MCF 10A (cell line): ENCODE results near the gene TNIP2. TPM values are rescaled to one million over a fixed set of nuclear protein-coding genes. Genes with fewer than 3 reads are reported as not detected.

Source experiments
- BruUV-seq: library from RNA; stranded (reverse); fragments of 400-500 nt; replicated peaks from 2 replicates; lab custom pipeline; 2021; lab: Mats Ljungman, UMichigan
- CTCF ChIA-PET: fragments of 300-600 bp; sonication (Branson Sonifier 250); formaldehyde crosslinking; extraction: SDS; loops from one replicate; lab custom pipeline; 2021; ENCODE audit warnings: antibody characterized with exemption, inconsistent platforms; lab: Yijun Ruan, JAX
- POLR2A ChIA-PET: fragments of 300-600, 350-650 bp; sonication (Branson Sonifier 250); formaldehyde crosslinking; extraction: SDS; loops from one replicate; lab custom pipeline; 2020; ENCODE audit warnings: antibody characterized with exemption, inconsistent platforms; lab: Yijun Ruan, JAX
- DNase-seq: peaks from one replicate; pipeline ENCODE4 v3.0.0-alpha.2; 2018; ENCODE audit not compliant: unreplicated experiment
- H3K27ac Mint-ChIP-seq: one replicate; pipeline ENCODE4 v1.8.0; 2022; ENCODE audit warnings: mild to moderate bottlenecking, low read depth, mixed read lengths; ENCODE audit not compliant: unreplicated experiment
- H3K27me3 Mint-ChIP-seq: one replicate; pipeline ENCODE4 v1.8.0; 2022; ENCODE audit warnings: mixed read lengths; ENCODE audit not compliant: insufficient read depth, unreplicated experiment
- H3K36me3 Mint-ChIP-seq: one replicate; pipeline ENCODE4 v1.8.0; 2022; ENCODE audit warnings: mild to moderate bottlenecking, moderate library complexity, mixed read lengths; ENCODE audit not compliant: insufficient read depth, unreplicated experiment
- H3K4me1 Mint-ChIP-seq: one replicate; pipeline ENCODE4 v1.8.0; 2022; ENCODE audit warnings: mixed read lengths; ENCODE audit not compliant: insufficient read depth, unreplicated experiment
- H3K4me3 Mint-ChIP-seq: one replicate; pipeline ENCODE4 v1.8.0; 2022; ENCODE audit warnings: mild to moderate bottlenecking, moderate library complexity, mixed read lengths; ENCODE audit not compliant: unreplicated experiment
- H3K9me3 Mint-ChIP-seq: one replicate; pipeline ENCODE4 v1.8.0; 2022; ENCODE audit warnings: mixed read lengths; ENCODE audit not compliant: unreplicated experiment
- CTCF ChIP-seq: fragments of 200-600 bp; IDR thresholded peaks from one replicate; pipeline ENCODE4 v1.8.0; 2022; ENCODE audit warnings: antibody characterized with exemption, mild to moderate bottlenecking; ENCODE audit not compliant: unreplicated experiment
- intact Hi-C: fragments of 100-400 bp; cut with micrococcal nuclease; formaldehyde crosslinking; loops from 2 replicates; pipeline ENCODE4 v1.14.1; 2022
- total RNA-seq: library from RNA; stranded (reverse); gene quantifications from 2 replicates; pipeline ENCODE4 v1.2.3, GENCODE V29; 2022

The TNIP2 gene
- total RNA-seq, 1 experiment from 2014 or later: 46.1 TPM

- POLR2A ChIA-PET: interaction anchor here (0.9 to 1.3 kb wide), 2 partner anchors 8 to 44 kb away, joined by 4 to 5 read pairs; partner anchors contain the start of gene TNIP2
- no peaks in the 10 kb centered on the region for H3K9me3 Mint-ChIP-seq
- peak overlapping the region; percentile 28 for H3K4me3 Mint-ChIP-seq
- H3K27ac Mint-ChIP-seq: peak overlapping the region; percentile 69
- intact Hi-C loops: no loop called here
- no peaks in the 10 kb centered on the region for H3K27me3 Mint-ChIP-seq
- CTCF ChIA-PET: interaction anchor here (0.6 kb wide), 2 partner anchors 35 to 248 kb away, joined by 3 read pairs; no protein-coding TSS in a partner anchor
- H3K36me3 Mint-ChIP-seq: no peaks in the 10 kb centered on the region
- BruUV-seq: no TSS peak
- peaks cover 64% of the 10 kb centered on the region for H3K4me1 Mint-ChIP-seq
- no peak for DNase-seq
- TF ChIP-seq CTCF: no peak
Measured at GRCh38 chr4:2799971-2800690, 44.0 kb upstream of the TNIP2 start.

DNA sequence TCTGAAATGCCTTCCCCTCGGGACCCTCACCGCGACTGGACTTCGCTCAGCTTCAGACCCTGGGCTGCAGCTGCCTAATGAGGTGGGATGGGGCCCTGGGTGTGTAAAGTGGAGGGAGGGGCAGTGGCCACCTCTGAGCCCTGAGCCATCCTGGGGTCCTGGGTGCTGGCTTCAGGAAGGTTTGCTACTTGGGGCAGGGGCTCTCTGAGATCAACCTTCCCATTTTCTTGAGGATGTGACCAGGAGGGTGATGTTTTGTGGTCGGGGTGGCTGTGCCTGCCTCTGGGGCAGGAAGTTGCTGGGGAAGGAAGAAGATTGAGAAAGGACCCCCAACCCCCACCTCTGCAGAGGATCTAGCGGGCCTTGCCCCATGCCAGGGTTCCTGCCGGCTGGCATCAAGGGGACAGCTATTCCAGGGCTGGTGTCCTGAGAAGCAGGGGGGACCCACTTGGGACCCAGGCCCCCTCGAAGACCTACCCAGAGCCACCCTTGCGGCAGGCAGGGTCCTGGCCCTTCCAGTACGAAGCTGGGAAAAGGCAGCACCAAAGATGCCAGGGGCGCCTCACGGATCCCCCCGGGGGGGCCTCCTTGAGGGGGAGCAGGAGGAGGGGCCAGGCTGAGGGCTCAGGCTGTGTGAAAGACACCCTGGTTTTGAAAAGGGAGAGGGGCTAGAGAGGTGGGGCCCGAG lies 43.2 kb upstream of the TNIP2 start:
- no peak for DNase-seq
- H3K4me1 Mint-ChIP-seq: peaks cover 66% of the 10 kb centered on the region
- no peaks in the 10 kb centered on the region for H3K36me3 Mint-ChIP-seq
- TF ChIP-seq CTCF: no peak
- intact Hi-C loops: no loop called here
- no TSS peak for BruUV-seq
- ChIA-PET CTCF (interaction anchor here (0.6 kb wide), 2 partner anchors 14 to 35 kb away, joined by 3 read pairs; no protein-coding TSS in a partner anchor), POLR2A (interaction anchor here (1.0 to 3.7 kb wide), 3 partner anchors 41 to 136 kb away, joined by 3 to 19 read pairs (median 5); partner anchors contain the start of gene TNIP2)
- H3K4me3 Mint-ChIP-seq: peak overlapping the region; percentile 26
- H3K27me3 Mint-ChIP-seq: no peaks in the 10 kb centered on the region
- no peak overlapping the region for H3K27ac Mint-ChIP-seq
- no peaks in the 10 kb centered on the region for H3K9me3 Mint-ChIP-seq

DNA sequence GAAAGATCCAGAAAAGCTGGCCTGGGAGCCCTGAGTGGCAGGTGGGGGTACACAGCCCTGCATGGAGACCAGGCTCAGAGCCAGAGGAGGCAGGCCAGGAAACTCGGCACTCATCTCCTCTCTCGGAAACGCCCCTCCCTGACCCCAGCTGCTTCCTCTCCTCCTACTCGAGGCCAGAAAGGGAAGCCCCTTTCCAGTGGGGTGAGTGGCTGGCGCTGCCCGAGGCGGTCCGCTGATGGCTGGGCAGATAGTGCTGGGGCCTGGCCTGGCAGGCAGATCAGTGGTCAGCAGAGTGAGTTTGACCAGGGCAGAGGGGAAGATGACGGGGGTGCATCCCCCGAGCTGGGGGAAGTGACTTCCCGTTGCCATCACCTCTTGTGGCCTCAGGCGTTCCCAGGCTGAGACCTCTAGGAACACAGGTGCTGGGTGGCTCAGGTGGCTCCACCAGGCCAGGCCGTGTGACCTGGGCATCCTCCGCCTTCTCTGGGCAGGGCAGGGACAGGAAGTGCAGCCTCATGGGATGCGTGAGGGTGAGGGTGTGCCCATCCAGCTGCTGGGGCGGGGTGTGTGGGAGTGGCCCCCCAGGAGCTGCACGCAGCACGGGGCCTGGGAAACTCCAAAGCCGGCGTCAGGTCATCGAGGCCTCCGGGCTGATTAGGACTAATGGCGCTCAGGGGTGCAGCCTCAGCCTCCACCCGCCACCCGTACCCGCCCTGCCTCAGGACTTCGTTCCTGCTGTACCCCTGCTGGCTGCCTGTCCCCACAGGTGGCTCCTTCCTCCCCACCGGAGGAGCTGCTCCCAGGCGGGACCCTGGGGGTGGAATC lies 42.5 kb upstream of the TNIP2 start:
- H3K4me3 Mint-ChIP-seq: peak overlapping the region; percentile 16
- peak overlapping the region; percentile 67 for H3K27ac Mint-ChIP-seq
- no peaks in the 10 kb centered on the region for H3K36me3 Mint-ChIP-seq
- TF ChIP-seq CTCF: no peak
- no TSS peak for BruUV-seq
- H3K4me1 Mint-ChIP-seq: peaks cover 69% of the 10 kb centered on the region
- intact Hi-C loops: no loop called here
- peak; percentile 47 for DNase-seq
- ChIA-PET CTCF (interaction anchor here (0.6 to 0.9 kb wide), 2 partner anchors 15 to 33 kb away, joined by 3 read pairs; no protein-coding TSS in a partner anchor), POLR2A (interaction anchor here (0.8 to 3.7 kb wide), 6 partner anchors 16 to 137 kb away, joined by 3 to 19 read pairs (median 3); no protein-coding TSS in a partner anchor)
- H3K27me3 Mint-ChIP-seq: no peaks in the 10 kb centered on the region
- no peaks in the 10 kb centered on the region for H3K9me3 Mint-ChIP-seq
